Activated gamma-delta T cell treated with Interleukin-2 at 50 U/mL for 16 hours (primary cell): ENCODE data around the gene TMEM127.
"Not testable (repeated sequence)": the region's sequence is repeated elsewhere in the genome, so short reads cannot be mapped to it uniquely, and the experiment has no call there.

Source experiments
- DNase-seq: peaks from one replicate; pipeline ENCODE4 v3.0.0-alpha.2; 2020

TMEM127 gene

GRCh38 chr2:96262306-96262705 lies 3.5 kb downstream of the TMEM127 start:
- DNase-seq: no peak

GRCh38 chr2:96261328-96262003 lies 4.3 kb downstream of the TMEM127 start:
- DNase-seq: no peak

- peak; percentile 9 for DNase-seq
Measured at GRCh38 chr2:96260387-96261260, 5.2 kb downstream of the TMEM127 start.

GRCh38 chr2:96259497-96259921 lies 6.3 kb downstream of the TMEM127 start:
- no peak for DNase-seq

GRCh38 chr2:96258166-96259022 lies 7.4 kb downstream of the TMEM127 start:
- DNase-seq: no peak

GRCh38 chr2:96257744-96258143 lies 8.1 kb downstream of the TMEM127 start:
- DNase-seq: not testable (repeated sequence)

- no peak for DNase-seq
Measured at GRCh38 chr2:96256611-96257113, 9.1 kb downstream of the TMEM127 start.

GRCh38 chr2:96254571-96254970 lies 11.2 kb downstream of the TMEM127 start:
- no peak for DNase-seq

GRCh38 chr2:96253006-96253405 lies 12.8 kb downstream of the TMEM127 start:
- no peak for DNase-seq

- no peak for DNase-seq
Measured at GRCh38 chr2:96252526-96252925, 13.3 kb downstream of the TMEM127 start.

- no peak for DNase-seq
Measured at GRCh38 chr2:96251721-96252292, 14.0 kb downstream of the TMEM127 start.

GRCh38 chr2:96250188-96250587 lies 15.6 kb downstream of the TMEM127 start:
- DNase-seq: no peak

- no peak for DNase-seq
Measured at GRCh38 chr2:96249654-96250053, 16.1 kb downstream of the TMEM127 start.

- DNase-seq: no peak
Measured at GRCh38 chr2:96248624-96249023, 17.2 kb downstream of the TMEM127 start.

- no peak for DNase-seq
Measured at GRCh38 chr2:96247896-96248295, 17.9 kb downstream of the TMEM127 start.

GRCh38 chr2:96247009-96247408 lies 18.8 kb downstream of the TMEM127 start:
- DNase-seq: no peak

GRCh38 chr2:96245609-96246390 lies 20.0 kb downstream of the TMEM127 start:
- no peak for DNase-seq

- no peak for DNase-seq
Measured at GRCh38 chr2:96243843-96244242, 22.0 kb downstream of the TMEM127 start.

GRCh38 chr2:96241900-96242611 lies 23.7 kb downstream of the TMEM127 start:
- DNase-seq: peak; percentile 38

- no peak for DNase-seq
Measured at GRCh38 chr2:96241227-96241626, 24.6 kb downstream of the TMEM127 start.
